Nephron progenitor cell (in vitro differentiated cells): ENCODE results near the gene DVL2.

Experiments used
- DNase-seq: peaks from one replicate; pipeline ENCODE4 v3.0.0; 2021
- H3K27ac Mint-ChIP-seq: 2 replicates; pipeline ENCODE4 v1.8.0; 2021; ENCODE audit warnings: mild to moderate bottlenecking, moderate library complexity, mixed read lengths
- H3K27me3 Mint-ChIP-seq: 2 replicates; pipeline ENCODE4 v1.8.0; 2021; ENCODE audit warnings: mild to moderate bottlenecking, low read depth, mixed read lengths; ENCODE audit not compliant: poor library complexity
- H3K36me3 Mint-ChIP-seq: 2 replicates; pipeline ENCODE4 v1.8.0; 2021; ENCODE audit warnings: low read depth, mixed read lengths
- H3K4me1 Mint-ChIP-seq: 2 replicates; pipeline ENCODE4 v1.8.0; 2021; ENCODE audit warnings: mixed read lengths
- H3K4me3 Mint-ChIP-seq: 2 replicates; pipeline ENCODE4 v1.8.0; 2021; ENCODE audit warnings: mild to moderate bottlenecking, moderate library complexity, mixed read lengths
- H3K9me3 Mint-ChIP-seq: 2 replicates; pipeline ENCODE4 v1.8.0; 2021; ENCODE audit warnings: mild to moderate bottlenecking, moderate library complexity, mixed read lengths
- TF ChIP-seq, protein P1 (sequence below): fragments of 200-600 bp; sonication (generic); IDR thresholded peaks from 2 replicates; pipeline ENCODE4 v1.5.0; 2021; ENCODE audit warnings: antibody characterized with exemption

Gene DVL2

DNA sequence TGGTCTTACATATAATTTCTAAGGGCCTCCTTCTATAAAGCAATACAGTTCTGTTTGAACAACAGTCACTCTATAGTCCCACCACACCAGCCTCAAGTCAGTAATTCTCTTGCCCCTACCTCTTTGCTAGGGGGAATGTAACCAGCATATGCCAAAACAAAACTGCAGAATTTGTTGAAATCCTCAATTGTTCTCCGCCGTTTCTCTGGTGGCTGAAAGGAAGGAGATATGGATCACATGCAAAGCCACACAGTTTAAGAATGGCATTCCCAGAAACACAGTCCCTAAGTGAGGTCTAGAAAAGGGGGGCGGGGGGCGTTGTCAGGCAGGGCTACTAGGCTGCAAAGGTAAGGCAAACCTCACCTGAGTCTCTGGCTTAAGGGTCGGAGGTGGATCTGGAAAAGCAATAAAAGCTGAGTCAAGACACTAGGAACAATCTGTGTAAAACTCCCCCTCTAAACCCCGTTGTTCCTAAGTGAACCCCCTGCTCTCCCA is 3.0 kb upstream of the DVL2 start:
- Mint-ChIP-seq H3K27ac (peak overlapping the region; percentile 82), H3K9me3 (no peaks in the 10 kb centered on the region), H3K27me3 (no peaks in the 10 kb centered on the region), H3K36me3 (peaks cover 46% of the 10 kb centered on the region), H3K4me1 (peaks cover 73% of the 10 kb centered on the region), H3K4me3 (peak overlapping the region; percentile 98)
- no peak for DNase-seq
- TF ChIP-seq, protein P1, sequence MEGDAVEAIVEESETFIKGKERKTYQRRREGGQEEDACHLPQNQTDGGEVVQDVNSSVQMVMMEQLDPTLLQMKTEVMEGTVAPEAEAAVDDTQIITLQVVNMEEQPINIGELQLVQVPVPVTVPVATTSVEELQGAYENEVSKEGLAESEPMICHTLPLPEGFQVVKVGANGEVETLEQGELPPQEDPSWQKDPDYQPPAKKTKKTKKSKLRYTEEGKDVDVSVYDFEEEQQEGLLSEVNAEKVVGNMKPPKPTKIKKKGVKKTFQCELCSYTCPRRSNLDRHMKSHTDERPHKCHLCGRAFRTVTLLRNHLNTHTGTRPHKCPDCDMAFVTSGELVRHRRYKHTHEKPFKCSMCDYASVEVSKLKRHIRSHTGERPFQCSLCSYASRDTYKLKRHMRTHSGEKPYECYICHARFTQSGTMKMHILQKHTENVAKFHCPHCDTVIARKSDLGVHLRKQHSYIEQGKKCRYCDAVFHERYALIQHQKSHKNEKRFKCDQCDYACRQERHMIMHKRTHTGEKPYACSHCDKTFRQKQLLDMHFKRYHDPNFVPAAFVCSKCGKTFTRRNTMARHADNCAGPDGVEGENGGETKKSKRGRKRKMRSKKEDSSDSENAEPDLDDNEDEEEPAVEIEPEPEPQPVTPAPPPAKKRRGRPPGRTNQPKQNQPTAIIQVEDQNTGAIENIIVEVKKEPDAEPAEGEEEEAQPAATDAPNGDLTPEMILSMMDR, result no peak

DNA sequence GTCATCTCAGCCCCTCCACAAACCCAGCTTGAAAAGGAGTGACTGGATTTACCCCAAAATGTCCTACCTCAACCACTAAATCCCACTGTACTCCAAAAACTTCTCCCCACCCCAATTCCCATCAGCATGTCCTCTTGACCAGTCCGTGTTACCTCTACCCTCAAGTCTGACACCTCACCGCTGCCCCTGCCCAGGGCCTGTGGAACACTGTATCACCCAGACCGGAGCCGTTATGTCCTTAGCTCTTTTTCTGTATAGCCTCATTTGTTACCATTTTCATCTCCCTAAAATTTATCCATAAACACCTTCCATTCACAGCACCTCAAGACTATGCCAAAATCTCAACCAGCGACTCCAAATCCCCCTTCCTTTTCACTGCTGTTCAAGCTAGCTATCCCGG is 2.5 kb upstream of the DVL2 start:
- H3K4me1 Mint-ChIP-seq, result peaks cover 75% of the 10 kb centered on the region
- no peaks in the 10 kb centered on the region for H3K27me3 Mint-ChIP-seq
- H3K36me3 Mint-ChIP-seq, result peaks cover 52% of the 10 kb centered on the region
- peak overlapping the region; percentile 82 for H3K27ac Mint-ChIP-seq
- TF ChIP-seq, protein P1, result no peak
- DNase-seq, result no peak
- H3K9me3 Mint-ChIP-seq, result no peaks in the 10 kb centered on the region
- H3K4me3 Mint-ChIP-seq, result peak overlapping the region; percentile 98

DNA sequence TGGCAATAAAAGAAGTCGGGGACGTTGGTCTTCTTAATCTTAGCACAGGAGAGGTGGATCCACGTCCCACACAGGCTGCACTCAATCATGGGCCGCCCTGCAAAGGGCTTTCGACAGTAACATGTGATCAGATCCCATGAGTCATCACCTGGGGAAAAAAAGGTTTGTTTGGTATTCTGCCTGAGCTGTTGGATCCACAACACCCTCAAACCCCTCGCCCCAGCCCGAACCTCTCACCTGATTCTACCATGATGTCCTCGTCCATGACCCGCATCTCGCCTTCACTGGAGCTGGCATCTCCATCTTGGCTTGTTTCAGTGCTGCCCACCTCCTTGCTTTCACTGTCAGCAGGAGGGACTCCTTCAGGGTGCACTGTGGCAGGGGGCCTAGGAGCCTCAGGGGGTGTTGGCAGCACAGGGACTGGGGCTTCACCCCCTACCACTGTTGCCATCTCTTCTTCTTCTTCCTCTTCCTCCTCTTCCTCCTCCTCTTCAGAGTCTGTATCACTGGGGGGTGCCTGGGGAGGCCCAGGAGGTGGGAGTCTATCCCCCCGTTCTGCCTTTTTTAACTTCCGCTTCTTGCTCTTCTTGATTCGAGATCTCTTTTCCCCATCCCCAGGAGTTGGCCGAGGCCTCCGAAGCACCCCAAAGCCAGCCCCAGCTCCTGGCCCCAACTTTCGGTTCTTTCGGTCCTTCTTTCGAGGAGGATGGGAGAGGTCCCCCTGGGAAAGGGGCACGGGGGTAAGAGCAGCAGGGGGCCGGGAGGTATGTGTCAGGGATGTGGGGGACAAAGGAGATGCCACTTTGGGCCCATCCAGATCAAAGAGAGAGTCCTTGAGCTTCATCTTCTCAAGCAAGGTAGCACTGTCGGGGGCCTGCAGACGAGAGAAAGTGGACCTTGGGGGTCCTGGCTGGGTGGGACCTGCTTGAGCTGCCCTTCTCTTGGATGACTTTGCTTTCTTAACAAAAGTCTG is 1.7 kb upstream of the DVL2 start:
- no peaks in the 10 kb centered on the region for H3K27me3 Mint-ChIP-seq
- H3K36me3 Mint-ChIP-seq, result peaks cover 49% of the 10 kb centered on the region
- H3K4me3 Mint-ChIP-seq, result peak overlapping the region; percentile 99
- TF ChIP-seq, protein P1, result no peak
- H3K9me3 Mint-ChIP-seq, result no peaks in the 10 kb centered on the region
- H3K4me1 Mint-ChIP-seq, result peaks cover 69% of the 10 kb centered on the region
- H3K27ac Mint-ChIP-seq, result peak overlapping the region; percentile 82
- DNase-seq, result no peak

DNA sequence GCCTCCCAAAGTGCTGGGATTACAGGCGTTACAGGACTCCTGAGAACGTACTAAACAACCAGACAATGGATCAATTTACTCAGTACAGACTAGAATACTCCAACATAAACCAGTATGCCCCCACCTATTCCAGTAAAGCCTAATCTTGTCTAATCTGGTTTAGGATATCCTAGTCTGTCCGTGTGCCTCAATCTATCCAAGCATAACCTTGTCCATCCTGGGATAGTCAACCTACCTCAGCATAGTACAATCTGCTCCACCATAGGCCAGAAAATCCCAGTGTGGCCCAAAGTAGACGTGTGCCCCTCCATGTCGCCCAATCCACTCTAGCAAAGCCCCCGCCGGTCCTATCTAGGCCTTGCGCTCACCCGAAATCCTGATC is 625 bp downstream of the DVL2 start:
- Mint-ChIP-seq H3K27ac (peak overlapping the region; percentile 99), H3K36me3 (peaks cover 52% of the 10 kb centered on the region), H3K9me3 (no peaks in the 10 kb centered on the region), H3K27me3 (no peaks in the 10 kb centered on the region), H3K4me1 (peaks cover 60% of the 10 kb centered on the region), H3K4me3 (peak overlapping the region; percentile 99)
- DNase-seq, result no peak
- TF ChIP-seq, protein P1, result no peak

DNA sequence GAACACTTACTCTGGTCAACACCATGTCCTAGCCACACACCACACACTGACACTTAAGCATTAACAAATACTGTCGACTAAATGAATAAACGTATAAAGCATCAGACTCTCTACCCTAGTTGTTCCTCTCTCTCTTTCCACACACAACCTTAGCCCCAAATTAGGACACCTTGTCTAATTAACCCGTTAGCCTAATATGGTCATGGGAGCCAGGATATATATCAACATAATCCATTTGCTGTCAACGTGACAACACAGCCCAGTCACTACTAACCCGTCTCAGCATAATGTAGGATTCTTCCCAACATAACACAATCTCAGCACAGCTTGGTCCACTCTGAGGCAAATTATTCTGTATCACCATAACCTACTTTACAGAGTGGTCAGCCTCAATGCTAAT is 2.2 kb downstream of the DVL2 start:
- Mint-ChIP-seq H3K4me1 (peaks cover 55% of the 10 kb centered on the region), H3K27me3 (no peaks in the 10 kb centered on the region), H3K36me3 (peaks cover 63% of the 10 kb centered on the region), H3K27ac (no peak overlapping the region), H3K9me3 (no peaks in the 10 kb centered on the region), H3K4me3 (peak overlapping the region; percentile 99)
- TF ChIP-seq, protein P1, result no peak
- no peak for DNase-seq
